Measurements from ENCODE around the gene SRGAP1.

SRGAP1 gene

GRCh38 chr12:63882844-63883243 is 38.3 kb downstream of the SRGAP1 start:
- DNase-seq = no peak
- no peak overlapping the region for H3K4me3 ChIP-seq (ENCODE audit: low read depth in 1 of 2, low read length in 2 of 2)
- no peaks in the 10 kb centered on the region for H3K4me1 ChIP-seq (ENCODE audit: insufficient read depth, low read length)
- H3K79me2 ChIP-seq (ENCODE audit: insufficient read depth, low read length) = no peaks in the 10 kb centered on the region
- H3K4me2 ChIP-seq (ENCODE audit: insufficient read depth, low read length) = no peak overlapping the region
- H3K9ac ChIP-seq (ENCODE audit: low read depth, low read length) = no peak overlapping the region
- no peak for TF ChIP-seq EZH2 (IDR thresholded peaks at IDR 0.05; ENCODE audit: borderline replicate concordance, low read depth, low read length, severe bottlenecking)
- TF ChIP-seq, protein P1, sequence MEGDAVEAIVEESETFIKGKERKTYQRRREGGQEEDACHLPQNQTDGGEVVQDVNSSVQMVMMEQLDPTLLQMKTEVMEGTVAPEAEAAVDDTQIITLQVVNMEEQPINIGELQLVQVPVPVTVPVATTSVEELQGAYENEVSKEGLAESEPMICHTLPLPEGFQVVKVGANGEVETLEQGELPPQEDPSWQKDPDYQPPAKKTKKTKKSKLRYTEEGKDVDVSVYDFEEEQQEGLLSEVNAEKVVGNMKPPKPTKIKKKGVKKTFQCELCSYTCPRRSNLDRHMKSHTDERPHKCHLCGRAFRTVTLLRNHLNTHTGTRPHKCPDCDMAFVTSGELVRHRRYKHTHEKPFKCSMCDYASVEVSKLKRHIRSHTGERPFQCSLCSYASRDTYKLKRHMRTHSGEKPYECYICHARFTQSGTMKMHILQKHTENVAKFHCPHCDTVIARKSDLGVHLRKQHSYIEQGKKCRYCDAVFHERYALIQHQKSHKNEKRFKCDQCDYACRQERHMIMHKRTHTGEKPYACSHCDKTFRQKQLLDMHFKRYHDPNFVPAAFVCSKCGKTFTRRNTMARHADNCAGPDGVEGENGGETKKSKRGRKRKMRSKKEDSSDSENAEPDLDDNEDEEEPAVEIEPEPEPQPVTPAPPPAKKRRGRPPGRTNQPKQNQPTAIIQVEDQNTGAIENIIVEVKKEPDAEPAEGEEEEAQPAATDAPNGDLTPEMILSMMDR (IDR thresholded peaks at IDR 0.05; ENCODE audit: borderline replicate concordance, extremely low read depth, low read length, poor library complexity, severe bottlenecking) = no peak
- no peaks in the 10 kb centered on the region for H3K9me3 ChIP-seq (ENCODE audit: insufficient read depth, low read length, severe bottlenecking)
- H3K36me3 ChIP-seq (ENCODE audit: insufficient read depth, low read length) = no peaks in the 10 kb centered on the region
- H4K20me1 ChIP-seq (ENCODE audit: insufficient read depth, low read length) = no peaks in the 10 kb centered on the region
- ATAC-seq (ENCODE audit: insufficient read depth, low read depth) = no peak
- H2AFZ ChIP-seq (ENCODE audit: low read depth, low read length) = no peak overlapping the region
- H3K27ac ChIP-seq (ENCODE audit: low read length) = no peak overlapping the region
- no peaks in the 10 kb centered on the region for H3K27me3 ChIP-seq (ENCODE audit: insufficient read depth, low read length, poor library complexity)

DNA sequence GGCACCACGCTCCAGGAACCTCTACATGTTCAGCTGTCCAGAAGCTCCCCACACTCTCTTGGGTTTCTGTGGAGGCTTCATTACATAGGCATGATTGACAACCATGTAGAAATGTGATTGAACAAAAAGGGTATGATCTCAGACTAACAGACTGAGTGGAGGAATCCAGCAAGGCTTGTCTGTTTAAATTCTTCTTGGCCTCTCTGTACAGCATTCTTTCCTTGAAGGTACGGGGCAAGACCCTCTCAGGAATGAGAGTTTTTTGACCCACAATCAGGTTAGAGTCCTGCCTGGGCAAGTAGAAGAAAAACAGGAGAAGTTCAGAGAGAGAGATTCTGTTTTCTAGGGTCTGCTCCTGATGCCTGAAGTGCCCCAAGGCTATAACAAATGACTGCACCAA is 40.9 kb downstream of the SRGAP1 start:
- DNase-seq (no peak), ATAC-seq (ENCODE audit: insufficient read depth, low read depth) (no peak)
- Histone ChIP-seq H3K4me2 (ENCODE audit: insufficient read depth, low read length) (no peak overlapping the region), H3K36me3 (ENCODE audit: insufficient read depth, low read length) (no peaks in the 10 kb centered on the region), H3K27ac (ENCODE audit: low read length) (no peak overlapping the region), H3K27me3 (ENCODE audit: insufficient read depth, low read length, poor library complexity) (no peaks in the 10 kb centered on the region), H3K4me3 (ENCODE audit: low read depth in 1 of 2, low read length in 2 of 2) (no peak overlapping the region), H3K4me1 (ENCODE audit: insufficient read depth, low read length) (no peaks in the 10 kb centered on the region), H3K9ac (ENCODE audit: low read depth, low read length) (no peak overlapping the region), H3K79me2 (ENCODE audit: insufficient read depth, low read length) (no peaks in the 10 kb centered on the region), H3K9me3 (ENCODE audit: insufficient read depth, low read length, severe bottlenecking) (no peaks in the 10 kb centered on the region), H4K20me1 (ENCODE audit: insufficient read depth, low read length) (no peaks in the 10 kb centered on the region), H2AFZ (ENCODE audit: low read depth, low read length) (no peak overlapping the region)
- TF ChIP-seq, protein P1 (IDR thresholded peaks at IDR 0.05; ENCODE audit: borderline replicate concordance, extremely low read depth, low read length, poor library complexity, severe bottlenecking) = no peak
- no peak for TF ChIP-seq EZH2 (IDR thresholded peaks at IDR 0.05; ENCODE audit: borderline replicate concordance, low read depth, low read length, severe bottlenecking)

- no peaks in the 10 kb centered on the region for H3K36me3 ChIP-seq (ENCODE audit: insufficient read depth, low read length)
- H3K4me1 ChIP-seq (ENCODE audit: insufficient read depth, low read length) = no peaks in the 10 kb centered on the region
- H3K27ac ChIP-seq (ENCODE audit: low read length) = no peak overlapping the region
- DNase-seq (no peak), ATAC-seq (ENCODE audit: insufficient read depth, low read depth) (no peak)
- no peaks in the 10 kb centered on the region for H3K27me3 ChIP-seq (ENCODE audit: insufficient read depth, low read length, poor library complexity)
- no peaks in the 10 kb centered on the region for H3K79me2 ChIP-seq (ENCODE audit: insufficient read depth, low read length)
- no peaks in the 10 kb centered on the region for H4K20me1 ChIP-seq (ENCODE audit: insufficient read depth, low read length)
- no peak overlapping the region for H3K9ac ChIP-seq (ENCODE audit: low read depth, low read length)
- no peak overlapping the region for H2AFZ ChIP-seq (ENCODE audit: low read depth, low read length)
- H3K9me3 ChIP-seq (ENCODE audit: insufficient read depth, low read length, severe bottlenecking) = no peaks in the 10 kb centered on the region
- no peak for TF ChIP-seq EZH2 (IDR thresholded peaks at IDR 0.05; ENCODE audit: borderline replicate concordance, low read depth, low read length, severe bottlenecking)
- TF ChIP-seq, protein P1 (IDR thresholded peaks at IDR 0.05; ENCODE audit: borderline replicate concordance, extremely low read depth, low read length, poor library complexity, severe bottlenecking) = no peak
- H3K4me2 ChIP-seq (ENCODE audit: insufficient read depth, low read length) = no peak overlapping the region
- H3K4me3 ChIP-seq (ENCODE audit: low read depth in 1 of 2, low read length in 2 of 2) = no peak overlapping the region
Measured at GRCh38 chr12:63888908-63889635, 44.6 kb downstream of the SRGAP1 start.

Measured in DND-41 (cell line).